ENCODE measurements around the gene RBPJ. TPM values are rescaled to one million over a fixed set of nuclear protein-coding genes. Genes with fewer than 3 reads are reported as not detected.

RBPJ gene
- total and polyA plus RNA-seq, 2 of the 8 experiments (the other 6 are each of a cell fraction or from before 2014, with no cell fraction given), result 65.5 to 217 TPM

- peak; percentile 90 for TF ChIP-seq SP4 (IDR thresholded peaks at IDR 0.05; ENCODE audit: low read length)
- TF ChIP-seq MAFK (IDR thresholded peaks at IDR 0.05; ENCODE audit: low read depth, low read length), result no peak
- TF ChIP-seq, protein P1, sequence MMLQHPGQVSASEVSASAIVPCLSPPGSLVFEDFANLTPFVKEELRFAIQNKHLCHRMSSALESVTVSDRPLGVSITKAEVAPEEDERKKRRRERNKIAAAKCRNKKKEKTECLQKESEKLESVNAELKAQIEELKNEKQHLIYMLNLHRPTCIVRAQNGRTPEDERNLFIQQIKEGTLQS (IDR thresholded peaks at IDR 0.05; ENCODE audit: insufficient read depth, low read depth, low read length), result no peak
- TF ChIP-seq SUZ12 (IDR thresholded peaks at IDR 0.05; ENCODE audit: low read length), result no peak
- no peak for TF ChIP-seq BCL11A (IDR thresholded peaks at IDR 0.05; ENCODE audit: low read depth in 2 of 2, low read length in 2 of 2)
- peak; percentile 60 for TF ChIP-seq KDM5A (IDR thresholded peaks at IDR 0.05; ENCODE audit: low read length)
- peak; percentile 73 for TF ChIP-seq TEAD4 (IDR thresholded peaks at IDR 0.05; ENCODE audit: low read depth, low read length)
- TF ChIP-seq ASH2L (IDR thresholded peaks at IDR 0.05; ENCODE audit: low read length), result peak; percentile 60
- TF ChIP-seq CTBP2 (IDR thresholded peaks at IDR 0.05; ENCODE audit: borderline replicate concordance, insufficient read depth, insufficient read length, low read length), result peak; percentile 74
- peak; percentile 96 for TF ChIP-seq CHD2 (IDR thresholded peaks at IDR 0.05; ENCODE audit: low read length)
- TF ChIP-seq PHF8 (conservative IDR thresholded peaks at IDR 0.05; ENCODE audit: low read depth, low read length), result peak; percentile 62
- TF ChIP-seq EP300 (IDR thresholded peaks at IDR 0.05; ENCODE audit: borderline replicate concordance in 1 of 2, low read depth in 2 of 2, low read length in 2 of 2), result peak in 1 of 2 experiments; percentile 22; a peak in 1 of 3 replicates
- TF ChIP-seq, protein P2, sequence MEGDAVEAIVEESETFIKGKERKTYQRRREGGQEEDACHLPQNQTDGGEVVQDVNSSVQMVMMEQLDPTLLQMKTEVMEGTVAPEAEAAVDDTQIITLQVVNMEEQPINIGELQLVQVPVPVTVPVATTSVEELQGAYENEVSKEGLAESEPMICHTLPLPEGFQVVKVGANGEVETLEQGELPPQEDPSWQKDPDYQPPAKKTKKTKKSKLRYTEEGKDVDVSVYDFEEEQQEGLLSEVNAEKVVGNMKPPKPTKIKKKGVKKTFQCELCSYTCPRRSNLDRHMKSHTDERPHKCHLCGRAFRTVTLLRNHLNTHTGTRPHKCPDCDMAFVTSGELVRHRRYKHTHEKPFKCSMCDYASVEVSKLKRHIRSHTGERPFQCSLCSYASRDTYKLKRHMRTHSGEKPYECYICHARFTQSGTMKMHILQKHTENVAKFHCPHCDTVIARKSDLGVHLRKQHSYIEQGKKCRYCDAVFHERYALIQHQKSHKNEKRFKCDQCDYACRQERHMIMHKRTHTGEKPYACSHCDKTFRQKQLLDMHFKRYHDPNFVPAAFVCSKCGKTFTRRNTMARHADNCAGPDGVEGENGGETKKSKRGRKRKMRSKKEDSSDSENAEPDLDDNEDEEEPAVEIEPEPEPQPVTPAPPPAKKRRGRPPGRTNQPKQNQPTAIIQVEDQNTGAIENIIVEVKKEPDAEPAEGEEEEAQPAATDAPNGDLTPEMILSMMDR (IDR thresholded peaks at IDR 0.05; ENCODE audit: control extremely low read depth in 1 of 3, insufficient read depth in 1 of 3, low read depth in 1 of 3, low read length in 3 of 3), result no peak
- TF ChIP-seq POLR2A (IDR thresholded peaks at IDR 0.05; ENCODE audit: control extremely low read depth in 1 of 2, low read depth in 2 of 2, low read length in 2 of 2), result peak; percentile 41 to 81
- TF ChIP-seq ATF2 (IDR thresholded peaks at IDR 0.05; ENCODE audit: low read length), result peak; percentile 90
- peak; percentile 51 for TF ChIP-seq NANOG (IDR thresholded peaks at IDR 0.05; ENCODE audit: insufficient read depth, low read depth, low read length, poor library complexity, severe bottlenecking)
- no peak for TF ChIP-seq CHD1 (IDR thresholded peaks at IDR 0.05; ENCODE audit: low read depth, low read length)
- TF ChIP-seq YY1 (IDR thresholded peaks at IDR 0.05; ENCODE audit: low read depth, low read length), result peak; percentile 77
- TF ChIP-seq CREB1 (IDR thresholded peaks at IDR 0.05), result peak; percentile 72
Observed at GRCh38 chr4:26320538-26321372, at the start of gene RBPJ (continued).

All from H1 (cell line).